Activated T-cell treated with anti-CD3 and anti-CD28 coated beads, Interleukin-2, amount 50 U/mL, for 4 hours (primary cell): ENCODE results near the gene ABO. TPM values are rescaled to one million over a fixed set of nuclear protein-coding genes. Genes with fewer than 3 reads are reported as not detected.
"Not testable (repeated sequence)": the region's sequence is repeated elsewhere in the genome, so short reads cannot be mapped to it uniquely, and the experiment has no call there.

Experiments
- ATAC-seq, 2 donors: fragments of 200-7000 bp; cut with Tn5 transposase; one replicate each; pipeline ENCODE4 v1.10.0; 2021
- DNase-seq: peaks from one replicate; pipeline ENCODE4 v3.0.0-alpha.2; 2020
- H3K27me3 Mint-ChIP-seq: one replicate; pipeline ENCODE4 v1.8.0; 2021; ENCODE audit warnings: low read depth, mixed read lengths
- H3K36me3 Mint-ChIP-seq: one replicate; pipeline ENCODE4 v1.8.0; 2022; ENCODE audit warnings: mixed read lengths; ENCODE audit not compliant: insufficient read depth
- H3K4me1 Mint-ChIP-seq: one replicate; pipeline ENCODE4 v1.8.0; 2021; ENCODE audit warnings: low read depth, mixed read lengths
- H3K4me3 Mint-ChIP-seq: one replicate; pipeline ENCODE4 v1.8.0; 2021; ENCODE audit warnings: mild to moderate bottlenecking, moderate library complexity, mixed read lengths
- H3K9me3 Mint-ChIP-seq: one replicate; pipeline ENCODE4 v1.8.0; 2021; ENCODE audit warnings: mixed read lengths
- total RNA-seq, 3 donors: library from RNA; stranded (reverse); gene quantifications; one replicate each; pipeline ENCODE4 v1.2.1, GENCODE V29; 2021

The ABO gene
- total RNA-seq, 3 donors from 2014 or later: 0.08 TPM; not detected in 2

DNA sequence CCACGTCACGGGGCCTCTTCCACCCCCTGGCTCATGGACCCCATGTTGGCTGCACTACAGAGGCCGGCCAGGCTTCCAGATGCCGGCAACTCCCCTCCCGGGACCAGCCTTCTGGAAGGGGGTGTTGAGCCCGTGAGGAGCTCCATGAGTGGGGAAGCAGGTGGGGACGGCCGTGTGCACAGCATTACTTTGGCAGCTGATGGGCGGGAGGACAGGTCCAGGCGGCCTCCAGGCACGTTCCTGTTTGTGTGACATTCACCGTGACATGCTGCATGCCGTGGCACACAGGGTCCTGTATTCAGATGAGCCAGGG, 29.1 kb upstream of the ABO start:
- H3K27me3 Mint-ChIP-seq: peaks cover 9% of the 10 kb centered on the region
- no peak overlapping the region for H3K4me3 Mint-ChIP-seq
- DNase-seq (no peak), ATAC-seq (no peak)
- no peaks in the 10 kb centered on the region for H3K9me3 Mint-ChIP-seq
- H3K36me3 Mint-ChIP-seq: no peaks in the 10 kb centered on the region
- H3K4me1 Mint-ChIP-seq: no peaks in the 10 kb centered on the region

GRCh38 chr9:133303266-133304157, 28.5 kb upstream of the ABO start:
- DNase-seq: no peak
- H3K4me3 Mint-ChIP-seq: no peak overlapping the region
- ATAC-seq: no peak
- no peaks in the 10 kb centered on the region for H3K4me1 Mint-ChIP-seq
- peaks cover 6% of the 10 kb centered on the region for H3K27me3 Mint-ChIP-seq
- H3K36me3 Mint-ChIP-seq: no peaks in the 10 kb centered on the region
- H3K9me3 Mint-ChIP-seq: no peaks in the 10 kb centered on the region

DNA sequence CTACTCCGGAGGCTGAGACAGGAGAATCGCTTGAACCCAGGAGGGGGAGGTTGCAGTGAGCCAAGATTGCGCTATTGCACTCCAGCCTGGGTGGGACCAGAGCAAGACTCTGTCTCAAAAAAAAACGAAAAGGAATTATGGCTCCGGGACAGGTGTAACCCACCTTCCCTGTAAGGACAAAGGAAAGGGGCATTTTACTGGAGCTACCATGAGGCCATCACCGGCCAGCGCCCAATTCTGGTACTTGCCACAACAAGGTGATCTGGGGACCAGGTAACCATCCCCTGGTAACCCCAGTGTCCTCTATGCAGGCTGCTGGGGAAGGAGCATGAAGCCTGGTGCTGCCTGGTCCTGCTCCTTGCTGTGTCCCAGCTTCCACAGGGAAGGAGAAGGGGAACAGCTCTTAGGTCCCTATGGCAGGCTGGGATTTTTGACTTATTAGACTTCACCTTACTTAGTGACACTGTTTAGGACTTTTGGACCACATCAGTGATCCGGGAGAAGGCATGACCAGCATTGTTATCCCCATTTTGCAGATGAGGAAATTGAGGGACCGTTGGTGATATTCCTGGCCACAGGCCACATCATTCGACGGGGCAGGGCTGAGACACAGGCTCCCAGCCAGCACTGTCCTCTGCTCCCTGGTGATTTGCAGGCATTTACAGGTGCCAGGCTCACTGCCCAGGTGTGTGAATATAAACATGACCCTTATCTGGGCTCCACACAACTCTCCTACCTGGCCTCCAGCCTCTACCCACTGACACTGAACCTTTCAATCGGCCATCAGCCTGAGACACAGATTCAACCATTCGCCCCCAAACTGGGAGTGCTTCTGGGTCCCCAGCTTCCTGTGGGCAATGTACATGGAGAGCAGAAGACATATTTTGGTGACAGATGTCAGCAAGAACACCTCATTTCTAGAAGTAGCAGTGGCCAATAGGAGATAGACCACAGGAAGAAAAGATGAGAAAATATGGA, 26.5 kb upstream of the ABO start:
- Mint-ChIP-seq H3K36me3 (no peaks in the 10 kb centered on the region), H3K4me3 (no peak overlapping the region), H3K4me1 (no peaks in the 10 kb centered on the region), H3K27me3 (peaks cover 14% of the 10 kb centered on the region), H3K9me3 (no peaks in the 10 kb centered on the region)
- no peak for ATAC-seq
- no peak for DNase-seq

GRCh38 chr9:133299996-133300395, 25.0 kb upstream of the ABO start:
- ATAC-seq, H3K4me1 Mint-ChIP-seq, DNase-seq, H3K36me3 Mint-ChIP-seq, H3K4me3 Mint-ChIP-seq, H3K9me3 Mint-ChIP-seq: not testable (repeated sequence)
- H3K27me3 Mint-ChIP-seq: peaks cover 15% of the 10 kb centered on the region

- DNase-seq: no peak
- H3K36me3 Mint-ChIP-seq: no peaks in the 10 kb centered on the region
Observed at GRCh38 chr9:133294257-133294656, 19.3 kb upstream of the ABO start.

GRCh38 chr9:133290751-133291302, 15.8 kb upstream of the ABO start:
- DNase-seq (no peak), ATAC-seq (no peak)
- peaks cover 31% of the 10 kb centered on the region for H3K27me3 Mint-ChIP-seq
- H3K4me1 Mint-ChIP-seq: no peaks in the 10 kb centered on the region
- no peaks in the 10 kb centered on the region for H3K36me3 Mint-ChIP-seq
- H3K9me3 Mint-ChIP-seq: peaks cover 15% of the 10 kb centered on the region
- H3K4me3 Mint-ChIP-seq: no peak overlapping the region

More at GRCh38 chr9:133294257-133294656, 19.3 kb upstream of the ABO start:
- H3K9me3 Mint-ChIP-seq: peaks cover 15% of the 10 kb centered on the region
- H3K27me3 Mint-ChIP-seq: peaks cover 37% of the 10 kb centered on the region
- no peak overlapping the region for H3K4me3 Mint-ChIP-seq
- ATAC-seq: no peak
- no peaks in the 10 kb centered on the region for H3K4me1 Mint-ChIP-seq

- Mint-ChIP-seq H3K4me1 (no peaks in the 10 kb centered on the region), H3K27me3 (peaks cover 5% of the 10 kb centered on the region), H3K36me3 (no peaks in the 10 kb centered on the region), H3K4me3 (no peak overlapping the region), H3K9me3 (peaks cover 8% of the 10 kb centered on the region)
- DNase-seq (no peak), ATAC-seq (no peak)
Observed at GRCh38 chr9:133286523-133286922, 11.5 kb upstream of the ABO start.

- DNase-seq (no peak), ATAC-seq (no peak)
- peaks cover 10% of the 10 kb centered on the region for H3K27me3 Mint-ChIP-seq
- H3K4me1 Mint-ChIP-seq: no peaks in the 10 kb centered on the region
- H3K9me3 Mint-ChIP-seq: peaks cover 2% of the 10 kb centered on the region
- no peak overlapping the region for H3K4me3 Mint-ChIP-seq
- H3K36me3 Mint-ChIP-seq: no peaks in the 10 kb centered on the region
Observed at GRCh38 chr9:133285252-133285775, 10.3 kb upstream of the ABO start.

- Mint-ChIP-seq H3K4me3 (no peak overlapping the region), H3K9me3 (no peaks in the 10 kb centered on the region), H3K4me1 (no peaks in the 10 kb centered on the region), H3K36me3 (no peaks in the 10 kb centered on the region), H3K27me3 (peaks cover 9% of the 10 kb centered on the region)
- DNase-seq (no peak), ATAC-seq (no peak)
Observed at GRCh38 chr9:133284362-133284761, 9.4 kb upstream of the ABO start.

DNA sequence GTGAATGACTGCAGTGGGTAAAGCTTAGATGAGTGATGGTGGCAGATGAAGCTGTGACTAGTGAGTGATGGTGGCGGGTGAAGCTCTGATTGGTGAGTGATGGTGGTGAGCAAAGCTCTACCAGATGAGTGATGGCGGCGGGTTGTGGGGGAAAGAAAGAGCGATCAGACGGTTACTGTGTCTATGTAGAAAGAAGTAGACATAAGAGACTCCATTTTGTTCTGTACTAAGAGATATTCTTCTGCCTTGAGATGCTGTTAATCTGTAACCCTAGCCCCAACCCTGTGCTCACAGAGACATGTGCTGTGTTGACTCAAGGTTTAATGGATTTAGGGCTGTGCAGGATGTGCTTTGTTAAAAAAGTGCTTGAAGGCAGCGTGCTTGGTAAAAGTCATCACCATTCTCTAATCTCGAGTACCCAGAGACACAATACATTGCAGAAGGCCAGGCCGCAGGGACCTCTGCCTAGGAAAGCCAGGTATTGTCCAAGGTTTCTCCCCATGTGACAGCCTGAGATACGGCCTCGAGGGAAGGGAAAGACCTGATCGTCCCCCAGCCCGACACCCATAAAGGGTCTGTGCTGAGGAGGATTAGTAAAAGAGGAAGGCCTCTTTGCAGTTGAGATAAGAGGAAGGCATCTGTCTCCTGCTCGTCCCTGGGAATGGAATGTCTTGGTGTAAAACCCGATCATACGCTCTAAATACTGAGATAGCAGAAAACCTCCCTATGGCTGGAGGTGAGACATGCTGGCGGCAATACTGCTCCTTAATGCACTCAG, 8.4 kb upstream of the ABO start:
- H3K9me3 Mint-ChIP-seq, H3K4me1 Mint-ChIP-seq, ATAC-seq, DNase-seq, H3K36me3 Mint-ChIP-seq, H3K4me3 Mint-ChIP-seq: not testable (repeated sequence)
- peaks cover 13% of the 10 kb centered on the region for H3K27me3 Mint-ChIP-seq

DNA sequence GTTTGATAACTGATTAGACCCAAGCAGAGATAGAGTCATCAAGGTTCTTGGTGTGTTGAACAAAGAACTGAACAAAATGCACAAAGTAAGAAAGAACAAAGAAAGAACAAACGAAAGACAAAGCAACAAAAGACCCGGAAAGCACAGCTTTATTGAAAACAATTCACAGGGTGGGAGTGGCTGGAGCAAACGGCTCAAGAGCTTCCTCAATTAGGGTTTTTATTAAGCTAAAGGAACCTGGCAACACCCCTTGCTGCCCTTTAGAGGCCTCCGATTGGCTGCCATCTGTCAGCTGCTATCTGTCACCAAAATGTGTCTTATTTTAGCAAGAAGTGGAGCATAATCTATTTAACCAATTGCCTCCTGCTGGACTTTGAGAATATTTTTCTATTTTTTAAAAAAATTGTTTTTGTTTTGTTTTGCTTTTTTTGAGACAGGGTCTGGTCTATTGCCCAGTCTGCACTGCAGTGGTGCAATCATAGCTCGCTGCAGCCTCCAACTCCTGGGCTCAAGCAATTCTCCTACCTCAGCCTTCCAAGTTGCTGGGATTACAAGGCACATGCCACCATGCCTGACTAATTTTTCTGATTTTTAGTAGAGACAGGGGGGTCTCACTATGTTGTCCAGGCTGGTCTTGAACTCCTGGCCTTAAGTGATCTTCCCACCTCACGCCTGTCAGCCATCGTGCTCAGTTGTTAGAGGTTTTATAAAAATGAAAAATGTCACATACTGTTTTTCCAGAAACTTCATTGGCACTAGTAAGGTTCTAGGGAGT, 7.7 kb upstream of the ABO start:
- ATAC-seq (no peak), DNase-seq (no peak)
- H3K9me3 Mint-ChIP-seq: no peaks in the 10 kb centered on the region

DNA sequence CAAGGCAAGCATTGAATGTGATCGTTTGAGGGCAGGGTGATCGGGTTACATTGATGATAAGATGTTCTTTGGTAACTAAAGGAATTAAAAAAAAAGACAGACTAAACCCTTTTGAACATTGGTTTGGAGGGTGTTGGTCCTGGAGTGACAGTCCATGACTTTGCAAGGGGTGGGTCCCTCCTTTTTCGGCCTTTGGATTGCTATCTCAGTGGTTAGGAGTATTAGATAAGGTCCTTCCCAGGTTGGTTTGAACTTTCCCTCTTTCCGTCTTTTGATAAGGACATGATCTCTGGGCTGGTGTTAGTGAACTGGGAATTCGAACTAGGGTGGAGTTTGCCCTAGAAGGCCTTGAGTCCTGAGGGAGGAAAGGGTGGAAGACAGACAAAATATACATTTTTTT, 5.4 kb upstream of the ABO start:
- H3K36me3 Mint-ChIP-seq: no peaks in the 10 kb centered on the region
- H3K27me3 Mint-ChIP-seq: peaks cover 35% of the 10 kb centered on the region
- H3K9me3 Mint-ChIP-seq: no peaks in the 10 kb centered on the region
- ATAC-seq (no peak), DNase-seq (no peak)
- no peak overlapping the region for H3K4me3 Mint-ChIP-seq
- peaks cover 2% of the 10 kb centered on the region for H3K4me1 Mint-ChIP-seq

More for the DNA sequence above, 7.7 kb upstream of the ABO start:
- peaks cover 19% of the 10 kb centered on the region for H3K27me3 Mint-ChIP-seq
- no peaks in the 10 kb centered on the region for H3K4me1 Mint-ChIP-seq
- no peak overlapping the region for H3K4me3 Mint-ChIP-seq
- H3K36me3 Mint-ChIP-seq: no peaks in the 10 kb centered on the region
